DND-41 (cell line): ENCODE measurements around the gene SNAPC3.

Experiments used
- ATAC-seq: fragments of 200-7000 bp; cut with Tn5 transposase; 3 replicates; pipeline ENCODE4 v1.9.1; 2021; ENCODE audit warnings: low read depth; ENCODE audit not compliant: insufficient read depth
- DNase-seq: peaks from one replicate; pipeline ENCODE4 v3.0.0-alpha.2; 2020
- H2AFZ ChIP-seq: 2 replicates; pipeline ENCODE4 v1.6.0; 2012; ENCODE audit warnings: low read depth, low read length
- H3K27ac ChIP-seq: 2 replicates; pipeline ENCODE4 v1.5.1; 2012; ENCODE audit warnings: low read length, inconsistent platforms
- H3K27me3 ChIP-seq: fragments of 200-600 bp; sonication (generic); 2 replicates; pipeline ENCODE4 v1.6.0; 2012; ENCODE audit warnings: low read length, mild to moderate bottlenecking, inconsistent platforms; ENCODE audit not compliant: insufficient read depth, poor library complexity
- H3K36me3 ChIP-seq: 2 replicates; pipeline ENCODE4 v1.5.1; 2012; ENCODE audit warnings: low read length, inconsistent platforms; ENCODE audit not compliant: insufficient read depth
- H3K4me1 ChIP-seq: 2 replicates; pipeline ENCODE4 v1.5.1; 2012; ENCODE audit warnings: mild to moderate bottlenecking, low read length; ENCODE audit not compliant: insufficient read depth
- H3K4me2 ChIP-seq: 2 replicates; pipeline ENCODE4 v1.6.0; 2012; ENCODE audit warnings: mild to moderate bottlenecking, moderate library complexity, low read length, inconsistent platforms; ENCODE audit not compliant: insufficient read depth
- H3K4me3 ChIP-seq, 2 experiments: fragments of 200-600 bp in 1 of 2; shearing (Covaris generic) in 1 of 2; 2 replicates each; pipeline ENCODE4 v1.5.1; 2012 to 2016; ENCODE audit warnings: inconsistent platforms in 2 of 2, low read length in 2 of 2, mild to moderate bottlenecking in 2 of 2, low read depth in 1 of 2, moderate library complexity in 1 of 2
- H3K79me2 ChIP-seq: 2 replicates; pipeline ENCODE4 v1.6.0; 2012; ENCODE audit warnings: low read length, inconsistent platforms; ENCODE audit not compliant: insufficient read depth
- H3K9ac ChIP-seq: 2 replicates; pipeline ENCODE4 v1.6.0; 2012; ENCODE audit warnings: low read depth, mild to moderate bottlenecking, inconsistent platforms, low read length, moderate library complexity
- H3K9me3 ChIP-seq: 2 replicates; pipeline ENCODE4 v1.5.1; 2012; ENCODE audit warnings: low read length, moderate library complexity, mild to moderate bottlenecking, inconsistent platforms; ENCODE audit not compliant: insufficient read depth, severe bottlenecking
- H4K20me1 ChIP-seq: 2 replicates; pipeline ENCODE4 v1.6.0; 2012; ENCODE audit warnings: low read length; ENCODE audit not compliant: insufficient read depth
- EZH2 ChIP-seq: IDR thresholded peaks from 3 replicates; pipeline ENCODE4 v1.6.1; 2012; ENCODE audit warnings: borderline replicate concordance, low read depth, mild to moderate bottlenecking, moderate library complexity, low read length, inconsistent platforms; ENCODE audit not compliant: severe bottlenecking
- TF ChIP-seq, protein P1 (sequence below): IDR thresholded peaks from 2 replicates; pipeline ENCODE4 v1.5.1; 2012; ENCODE audit warnings: borderline replicate concordance, low read length, moderate library complexity, mild to moderate bottlenecking; ENCODE audit not compliant: poor library complexity, severe bottlenecking; ENCODE audit errors: extremely low read depth

SNAPC3 gene

DNA sequence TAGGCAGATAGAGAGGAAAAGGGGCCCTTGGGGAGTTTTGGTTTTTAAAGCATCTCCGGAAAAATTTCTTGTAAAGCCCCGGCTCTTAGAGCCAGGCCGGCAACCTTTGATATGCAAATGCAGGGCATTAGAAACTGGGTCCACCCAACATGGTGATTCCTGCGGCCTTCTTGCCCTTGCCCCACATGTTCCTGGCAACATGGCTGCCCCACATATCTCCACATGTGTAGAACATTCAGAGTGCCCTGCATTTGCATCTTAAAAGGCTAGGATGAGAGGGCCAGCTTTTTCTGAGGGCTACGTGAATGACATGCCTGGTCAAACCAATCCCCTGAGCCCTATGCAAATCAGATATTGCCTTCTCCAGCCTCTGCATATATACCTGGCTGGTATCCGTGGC lies 5.0 kb upstream of the SNAPC3 start:
- H3K27me3 ChIP-seq, result no peaks in the 10 kb centered on the region
- no peaks in the 10 kb centered on the region for H4K20me1 ChIP-seq
- no peak overlapping the region for H3K27ac ChIP-seq
- no peak for ATAC-seq
- H3K4me2 ChIP-seq, result no peak overlapping the region
- peaks cover 7% of the 10 kb centered on the region for H3K4me1 ChIP-seq
- H3K9me3 ChIP-seq, result peaks cover 2% of the 10 kb centered on the region
- TF ChIP-seq EZH2, result no peak
- TF ChIP-seq, protein P1, sequence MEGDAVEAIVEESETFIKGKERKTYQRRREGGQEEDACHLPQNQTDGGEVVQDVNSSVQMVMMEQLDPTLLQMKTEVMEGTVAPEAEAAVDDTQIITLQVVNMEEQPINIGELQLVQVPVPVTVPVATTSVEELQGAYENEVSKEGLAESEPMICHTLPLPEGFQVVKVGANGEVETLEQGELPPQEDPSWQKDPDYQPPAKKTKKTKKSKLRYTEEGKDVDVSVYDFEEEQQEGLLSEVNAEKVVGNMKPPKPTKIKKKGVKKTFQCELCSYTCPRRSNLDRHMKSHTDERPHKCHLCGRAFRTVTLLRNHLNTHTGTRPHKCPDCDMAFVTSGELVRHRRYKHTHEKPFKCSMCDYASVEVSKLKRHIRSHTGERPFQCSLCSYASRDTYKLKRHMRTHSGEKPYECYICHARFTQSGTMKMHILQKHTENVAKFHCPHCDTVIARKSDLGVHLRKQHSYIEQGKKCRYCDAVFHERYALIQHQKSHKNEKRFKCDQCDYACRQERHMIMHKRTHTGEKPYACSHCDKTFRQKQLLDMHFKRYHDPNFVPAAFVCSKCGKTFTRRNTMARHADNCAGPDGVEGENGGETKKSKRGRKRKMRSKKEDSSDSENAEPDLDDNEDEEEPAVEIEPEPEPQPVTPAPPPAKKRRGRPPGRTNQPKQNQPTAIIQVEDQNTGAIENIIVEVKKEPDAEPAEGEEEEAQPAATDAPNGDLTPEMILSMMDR, result no peak
- no peak for DNase-seq
- no peaks in the 10 kb centered on the region for H3K79me2 ChIP-seq
- H3K4me3 ChIP-seq, result no peak overlapping the region
- H3K9ac ChIP-seq, result no peak overlapping the region
- H2AFZ ChIP-seq, result no peak overlapping the region
- no peaks in the 10 kb centered on the region for H3K36me3 ChIP-seq

- Histone ChIP-seq H3K4me2 (no peak overlapping the region), H3K79me2 (peaks cover 31% of the 10 kb centered on the region), H3K36me3 (peaks cover 17% of the 10 kb centered on the region), H2AFZ (no peak overlapping the region), H4K20me1 (no peaks in the 10 kb centered on the region), H3K27me3 (no peaks in the 10 kb centered on the region), H3K9me3 (no peaks in the 10 kb centered on the region), H3K4me3 (no peak overlapping the region), H3K9ac (no peak overlapping the region), H3K27ac (no peak overlapping the region), H3K4me1 (peaks cover 29% of the 10 kb centered on the region)
- ATAC-seq, result no peak
- TF ChIP-seq EZH2, result no peak
- TF ChIP-seq, protein P1, result no peak
- DNase-seq, result no peak
Observed at GRCh38 chr9:15420796-15421195, 1.9 kb upstream of the SNAPC3 start.

DNA sequence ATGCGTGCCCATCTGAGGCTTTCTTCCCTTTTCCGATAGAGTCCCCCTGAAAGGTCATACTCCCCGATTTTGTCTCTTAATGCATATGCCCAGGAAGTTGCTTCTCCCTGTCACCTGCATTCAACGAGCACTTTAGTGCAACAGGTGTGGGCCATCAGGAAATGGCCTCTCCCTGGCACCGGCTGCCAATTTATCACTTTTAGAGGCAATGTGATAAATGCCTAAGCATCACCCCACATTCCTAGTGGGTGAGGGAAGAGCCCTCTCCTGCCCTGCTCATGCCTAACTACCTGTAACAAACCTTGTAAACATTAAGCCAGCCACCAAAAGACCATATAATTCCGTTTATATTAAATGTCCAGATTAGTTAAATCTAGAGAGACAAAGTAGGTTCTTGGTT lies 1.1 kb upstream of the SNAPC3 start:
- H2AFZ ChIP-seq, result no peak overlapping the region
- H3K9ac ChIP-seq, result no peak overlapping the region
- no peak overlapping the region for H3K27ac ChIP-seq
- no peak overlapping the region for H3K4me3 ChIP-seq
- peaks cover 4% of the 10 kb centered on the region; the same call in 1 of the 2 replicates for H4K20me1 ChIP-seq
- ATAC-seq (no peak), DNase-seq (no peak)
- TF ChIP-seq, protein P1, result no peak
- TF ChIP-seq EZH2, result no peak
- no peaks in the 10 kb centered on the region for H3K9me3 ChIP-seq
- H3K36me3 ChIP-seq, result peaks cover 24% of the 10 kb centered on the region
- no peaks in the 10 kb centered on the region for H3K27me3 ChIP-seq
- H3K79me2 ChIP-seq, result peaks cover 38% of the 10 kb centered on the region
- H3K4me2 ChIP-seq, result no peak overlapping the region
- H3K4me1 ChIP-seq, result peaks cover 36% of the 10 kb centered on the region

GRCh38 chr9:15421990-15422371 lies 695 bp upstream of the SNAPC3 start:
- Histone ChIP-seq H4K20me1 (peaks cover 4% of the 10 kb centered on the region; the same call in 1 of the 2 replicates), H3K27ac (peak overlapping the region; percentile 91), H3K79me2 (peaks cover 43% of the 10 kb centered on the region), H3K27me3 (no peaks in the 10 kb centered on the region), H3K9me3 (no peaks in the 10 kb centered on the region), H3K4me3 (peak overlapping the region; percentile 34 to 94; a peak in 3 of 4 replicates), H3K36me3 (peaks cover 27% of the 10 kb centered on the region), H2AFZ (peak overlapping the region; percentile 96), H3K9ac (peak overlapping the region; percentile 85), H3K4me1 (peaks cover 38% of the 10 kb centered on the region), H3K4me2 (peak overlapping the region; percentile 72)
- DNase-seq, result no peak
- TF ChIP-seq, protein P1, result no peak
- TF ChIP-seq EZH2, result no peak
- ATAC-seq, result no peak
